Hepatocyte (in vitro differentiated cells): ENCODE data around the gene TOE1. TPM values are rescaled to one million over a fixed set of nuclear protein-coding genes. Genes with fewer than 3 reads are reported as not detected.
A peak's percentile ranks its signal among the peaks of the same experiment; 100 is the strongest.

Experiments used
- DNase-seq: peaks from one replicate; pipeline ENCODE4 v3.0.0-alpha.2; 2016; ENCODE audit warnings: low spot score
- H2AFZ ChIP-seq: fragments of 200-600 bp; sonication (generic); 2 replicates; pipeline ENCODE4 v1.6.0; 2016; ENCODE audit warnings: antibody characterized with exemption, mild to moderate bottlenecking
- H3K27ac ChIP-seq: fragments of 200-600 bp; sonication (generic); 2 replicates; pipeline ENCODE4 v1.5.1; 2016; ENCODE audit warnings: mild to moderate bottlenecking
- H3K27me3 ChIP-seq: fragments of 200-600 bp; sonication (generic); 2 replicates; pipeline ENCODE4 v1.6.1; 2016
- H3K36me3 ChIP-seq: fragments of 200-600 bp; sonication (generic); replicated peaks from 2 replicates; pipeline ENCODE4 v1.5.1; 2016; ENCODE audit warnings: low read depth; ENCODE audit not compliant: insufficient read depth
- H3K4me1 ChIP-seq: fragments of 200-600 bp; sonication (generic); 2 replicates; pipeline ENCODE4 v1.5.1; 2016; ENCODE audit warnings: mild to moderate bottlenecking, moderate library complexity; ENCODE audit not compliant: insufficient read depth
- H3K4me2 ChIP-seq: fragments of 200-600 bp; sonication (generic); 2 replicates; pipeline ENCODE4 v1.6.0; 2016
- H3K4me3 ChIP-seq: fragments of 200-600 bp; sonication (generic); 2 replicates; pipeline ENCODE4 v1.5.1; 2016; ENCODE audit warnings: mild to moderate bottlenecking
- H3K79me2 ChIP-seq: fragments of 200-600 bp; sonication (generic); 2 replicates; pipeline ENCODE4 v1.6.0; 2017; ENCODE audit warnings: mild to moderate bottlenecking
- H3K9me2 ChIP-seq: fragments of 200-600 bp; sonication (generic); replicated peaks from 2 replicates; pipeline ENCODE4 v1.6.0; 2017; ENCODE audit warnings: mild to moderate bottlenecking; ENCODE audit not compliant: insufficient read depth
- H3K9me3 ChIP-seq: fragments of 200-600 bp; sonication (generic); 2 replicates; pipeline ENCODE4 v1.5.1; 2016; ENCODE audit warnings: low read depth, mild to moderate bottlenecking
- H4K20me1 ChIP-seq: fragments of 200-600 bp; sonication (generic); 2 replicates; pipeline ENCODE4 v1.6.0; 2016; ENCODE audit warnings: mild to moderate bottlenecking; ENCODE audit not compliant: insufficient read depth, poor library complexity, severe bottlenecking
- CTCF ChIP-seq: fragments of 200-600 bp; sonication (generic); IDR thresholded peaks from 2 replicates; pipeline ENCODE4 v1.5.1; 2016; ENCODE audit warnings: antibody characterized with exemption, mild to moderate bottlenecking; ENCODE audit not compliant: poor library complexity
- EZH2 ChIP-seq: fragments of 200-600 bp; sonication (generic); IDR thresholded peaks from 2 replicates; pipeline ENCODE4 v1.6.1; 2016; ENCODE audit warnings: antibody characterized with exemption, mild to moderate bottlenecking, borderline replicate concordance
- EZH2phosphoT487 ChIP-seq: fragments of 200-600 bp; sonication (generic); IDR thresholded peaks from one replicate; pipeline ENCODE4 v1.6.1; 2018; ENCODE audit warnings: antibody characterized with exemption, mild to moderate bottlenecking, low read depth, moderate library complexity; ENCODE audit not compliant: unreplicated experiment, severe bottlenecking
- WGBS: methylation state at CpG from one replicate; pipeline ENCODE4 v1.1.6; 2016; ENCODE audit warnings: low lambda C conversion rate; ENCODE audit errors: missing lambda C conversion rate; 5-methylcytosine and 5-hydroxymethylcytosine counted together
- polyA plus RNA-seq: library from polyadenylated mRNA; unstranded; fragments of >200 nt; fragmentation: Nextera tagmentation; extraction: Ambion mirVana; gene quantifications from 2 replicates; pipeline ENCODE4 v1.2.1, GENCODE V29; 2016
- total RNA-seq: library from RNA; depleted of rRNA; stranded (reverse); fragments of >200 nt; gene quantifications from 2 replicates; pipeline ENCODE4 v1.2.3, GENCODE V29; 2014

Gene TOE1
- total and polyA plus RNA-seq, 2 experiments from 2014 or later, result 10.6 to 12.2 TPM

- 52% methylated on average over 5 of the region's 5 CpGs for WGBS
- H3K4me1 ChIP-seq, result peaks cover 9% of the 10 kb centered on the region
- H3K27me3 ChIP-seq, result no peaks in the 10 kb centered on the region
- H3K4me3 ChIP-seq, result no peak overlapping the region
- H3K27ac ChIP-seq, result no peak overlapping the region
- H3K9me3 ChIP-seq, result no peaks in the 10 kb centered on the region
- H3K36me3 ChIP-seq, result no peaks in the 10 kb centered on the region
- H3K79me2 ChIP-seq, result peaks cover 3% of the 10 kb centered on the region
- H3K9me2 ChIP-seq, result no peaks in the 10 kb centered on the region
- TF ChIP-seq EZH2 (no peak), CTCF (no peak), EZH2phosphoT487 (no peak)
- DNase-seq, result no peak
- H2AFZ ChIP-seq, result no peak overlapping the region
- H4K20me1 ChIP-seq, result no peaks in the 10 kb centered on the region
- H3K4me2 ChIP-seq, result peak overlapping the region; percentile 90
These were observed 11.3 kb upstream of the TOE1 start for GRCh38 chr1:45328680-45329079.

- DNase-seq, result no peak
- peaks cover 12% of the 10 kb centered on the region for H3K4me1 ChIP-seq
- TF ChIP-seq CTCF (no peak), EZH2phosphoT487 (no peak), EZH2 (no peak)
- WGBS, result 36% methylated on average over 4 of the region's 4 CpGs
- H3K9me3 ChIP-seq, result no peaks in the 10 kb centered on the region
- no peak overlapping the region for H2AFZ ChIP-seq
- H3K27me3 ChIP-seq, result no peaks in the 10 kb centered on the region
- H3K79me2 ChIP-seq, result peaks cover 3% of the 10 kb centered on the region
- H4K20me1 ChIP-seq, result no peaks in the 10 kb centered on the region
- no peak overlapping the region for H3K4me2 ChIP-seq
- no peak overlapping the region for H3K4me3 ChIP-seq
- no peak overlapping the region for H3K27ac ChIP-seq
- no peaks in the 10 kb centered on the region for H3K36me3 ChIP-seq
- no peaks in the 10 kb centered on the region for H3K9me2 ChIP-seq
These were observed 10.5 kb upstream of the TOE1 start for GRCh38 chr1:45329445-45329844.

- H2AFZ ChIP-seq, result no peak overlapping the region
- 97% methylated on average over 18 of the region's 18 CpGs for WGBS
- H4K20me1 ChIP-seq, result no peaks in the 10 kb centered on the region
- H3K4me1 ChIP-seq, result peaks cover 22% of the 10 kb centered on the region
- peaks cover 5% of the 10 kb centered on the region for H3K79me2 ChIP-seq
- H3K27ac ChIP-seq, result no peak overlapping the region
- DNase-seq, result no peak
- H3K9me3 ChIP-seq, result no peaks in the 10 kb centered on the region
- TF ChIP-seq CTCF, result no peak
- no peaks in the 10 kb centered on the region for H3K27me3 ChIP-seq
- no peak overlapping the region for H3K4me2 ChIP-seq
- no peak overlapping the region for H3K4me3 ChIP-seq
- H3K36me3 ChIP-seq, result no peaks in the 10 kb centered on the region
- H3K9me2 ChIP-seq, result no peaks in the 10 kb centered on the region
These were observed 8.3 kb upstream of the TOE1 start for GRCh38 chr1:45331436-45332345.
